Non-pigmented ciliary epithelial cell (primary cell): ENCODE results near the gene SKAP1.

Experiments
- DNase-seq: peaks from one replicate; pipeline ENCODE4 v3.0.0-alpha.2; 2010; ENCODE audit warnings: low read depth

SKAP1 gene

GRCh38 chr17:48173191-48173984, 256.6 kb downstream of the SKAP1 start:
- no peak for DNase-seq

- no peak for DNase-seq
Measured at GRCh38 chr17:48169926-48170325, 260.1 kb downstream of the SKAP1 start.

GRCh38 chr17:48163809-48164208, 266.2 kb downstream of the SKAP1 start:
- no peak for DNase-seq

- no peak for DNase-seq
Measured at GRCh38 chr17:48162946-48163506, 267.0 kb downstream of the SKAP1 start.

GRCh38 chr17:48162306-48162934, 267.6 kb downstream of the SKAP1 start:
- DNase-seq: no peak

GRCh38 chr17:48161127-48161905, 268.7 kb downstream of the SKAP1 start:
- no peak for DNase-seq

- no peak for DNase-seq
Measured at GRCh38 chr17:48160177-48161081, 269.6 kb downstream of the SKAP1 start.

- DNase-seq: no peak
Measured at GRCh38 chr17:48159232-48159631, 270.8 kb downstream of the SKAP1 start.

GRCh38 chr17:48155889-48156611, 274.0 kb downstream of the SKAP1 start:
- no peak for DNase-seq

GRCh38 chr17:48153691-48154358, 276.2 kb downstream of the SKAP1 start:
- DNase-seq: peak; percentile 14

- DNase-seq: no peak
Measured at GRCh38 chr17:48152289-48152688, 277.7 kb downstream of the SKAP1 start.

- DNase-seq: no peak
Measured at GRCh38 chr17:48151220-48151619, 278.8 kb downstream of the SKAP1 start.

GRCh38 chr17:48150597-48151001, 279.4 kb downstream of the SKAP1 start:
- no peak for DNase-seq

- no peak for DNase-seq
Measured at GRCh38 chr17:48149787-48150463, 280.1 kb downstream of the SKAP1 start.

- DNase-seq: no peak
Measured at GRCh38 chr17:48148854-48149786, 280.9 kb downstream of the SKAP1 start.

GRCh38 chr17:48148029-48148770, 281.8 kb downstream of the SKAP1 start:
- DNase-seq: no peak

- no peak for DNase-seq
Measured at GRCh38 chr17:48144976-48145798, 284.8 kb downstream of the SKAP1 start.
